Astrocyte (in vitro differentiated cells and primary cell): ENCODE data around the gene MAPK8IP3.

ENCODE experiments used
- EZH2 ChIP-seq: IDR thresholded peaks from 2 replicates; pipeline ENCODE4 v1.6.1; 2012; ENCODE audit warnings: mild to moderate bottlenecking, low read length, inconsistent platforms; ENCODE audit not compliant: insufficient read depth
- TF ChIP-seq, protein P1 (sequence below): IDR thresholded peaks from 2 replicates; pipeline ENCODE4 v1.5.1; 2011; ENCODE audit warnings: low read depth, mild to moderate bottlenecking, inconsistent platforms, low read length, moderate library complexity; ENCODE audit not compliant: insufficient read depth

DNA sequence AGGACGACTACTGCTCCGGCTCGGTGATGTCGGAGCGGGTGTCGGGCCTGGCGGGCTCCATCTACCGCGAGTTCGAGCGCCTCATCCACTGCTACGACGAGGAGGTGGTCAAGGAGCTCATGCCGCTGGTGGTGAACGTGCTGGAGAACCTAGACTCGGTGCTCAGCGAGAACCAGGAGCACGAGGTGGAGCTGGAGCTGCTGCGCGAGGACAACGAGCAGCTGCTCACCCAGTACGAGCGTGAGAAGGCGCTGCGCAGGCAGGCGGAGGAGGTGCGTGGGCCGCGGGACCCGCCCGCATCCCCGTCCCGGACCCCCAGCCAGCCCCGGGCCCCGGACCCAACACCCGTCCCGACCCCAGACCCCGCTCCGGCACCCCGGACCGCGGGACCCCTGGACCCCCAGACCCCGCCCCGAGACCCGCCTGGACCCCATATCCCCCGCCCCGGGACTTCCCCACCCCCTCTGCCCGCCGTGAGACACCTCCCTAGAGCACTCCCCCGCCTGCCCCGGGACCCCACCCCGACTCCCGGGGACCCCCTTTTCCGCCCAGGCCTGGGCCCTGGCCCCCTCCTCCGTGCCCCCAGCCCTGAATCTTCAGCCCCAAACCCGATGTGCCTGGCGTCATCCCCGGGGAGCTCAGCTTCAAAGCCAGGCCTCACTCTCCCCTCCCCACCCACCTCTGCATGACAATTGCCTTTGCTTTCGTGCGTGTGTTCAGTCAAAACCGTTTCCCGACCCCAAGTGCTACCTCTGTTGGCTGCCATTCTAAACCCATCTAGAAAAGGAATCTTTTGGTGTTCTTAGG, 594 bp downstream of the MAPK8IP3 start:
- no peak for TF ChIP-seq EZH2
- TF ChIP-seq, protein P1, sequence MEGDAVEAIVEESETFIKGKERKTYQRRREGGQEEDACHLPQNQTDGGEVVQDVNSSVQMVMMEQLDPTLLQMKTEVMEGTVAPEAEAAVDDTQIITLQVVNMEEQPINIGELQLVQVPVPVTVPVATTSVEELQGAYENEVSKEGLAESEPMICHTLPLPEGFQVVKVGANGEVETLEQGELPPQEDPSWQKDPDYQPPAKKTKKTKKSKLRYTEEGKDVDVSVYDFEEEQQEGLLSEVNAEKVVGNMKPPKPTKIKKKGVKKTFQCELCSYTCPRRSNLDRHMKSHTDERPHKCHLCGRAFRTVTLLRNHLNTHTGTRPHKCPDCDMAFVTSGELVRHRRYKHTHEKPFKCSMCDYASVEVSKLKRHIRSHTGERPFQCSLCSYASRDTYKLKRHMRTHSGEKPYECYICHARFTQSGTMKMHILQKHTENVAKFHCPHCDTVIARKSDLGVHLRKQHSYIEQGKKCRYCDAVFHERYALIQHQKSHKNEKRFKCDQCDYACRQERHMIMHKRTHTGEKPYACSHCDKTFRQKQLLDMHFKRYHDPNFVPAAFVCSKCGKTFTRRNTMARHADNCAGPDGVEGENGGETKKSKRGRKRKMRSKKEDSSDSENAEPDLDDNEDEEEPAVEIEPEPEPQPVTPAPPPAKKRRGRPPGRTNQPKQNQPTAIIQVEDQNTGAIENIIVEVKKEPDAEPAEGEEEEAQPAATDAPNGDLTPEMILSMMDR: no peak
